Keratinocyte (primary cell): ENCODE data around the gene DIPK1B. TPM values are rescaled to one million over a fixed set of nuclear protein-coding genes. Genes with fewer than 3 reads are reported as not detected.

ENCODE experiments used
- DNase-seq: peaks from one replicate; pipeline ENCODE4 v3.0.0-alpha.2; 2011; ENCODE audit warnings: low read depth, missing footprints, low spot score
- FAIRE-seq: peaks from 2 replicates; lab custom pipeline; 2011; peaks lifted over from hg19 to GRCh38; lab: Jason Lieb, UNC
- H2AFZ ChIP-seq: 2 replicates; pipeline ENCODE4 v1.6.0; 2012; ENCODE audit warnings: low read length, control low read depth, inconsistent platforms; ENCODE audit not compliant: control insufficient read depth
- H3K27ac ChIP-seq: 2 replicates; pipeline ENCODE4 v1.5.1; 2011; ENCODE audit warnings: low read length; ENCODE audit not compliant: control insufficient read depth, insufficient read depth
- H3K27me3 ChIP-seq: 3 replicates; pipeline ENCODE4 v1.6.0; 2011; ENCODE audit warnings: low read length; ENCODE audit not compliant: control insufficient read depth, insufficient read depth; ENCODE audit errors: extremely low read depth
- H3K36me3 ChIP-seq, 2 experiments: 2 replicates in 1 of 2; 3 replicates in 1 of 2; pipeline ENCODE4 v1.5.1; 2011; ENCODE audit warnings: low read length in 2 of 2, mild to moderate bottlenecking in 1 of 2; ENCODE audit not compliant: control insufficient read depth in 2 of 2, insufficient read depth in 2 of 2; ENCODE audit errors: extremely low read depth in 1 of 2
- H3K4me1 ChIP-seq: 3 replicates; pipeline ENCODE4 v1.5.1; 2011; ENCODE audit warnings: low read length; ENCODE audit not compliant: control insufficient read depth, insufficient read depth; ENCODE audit errors: extremely low read depth
- H3K4me2 ChIP-seq: 3 replicates; pipeline ENCODE4 v1.6.0; 2011; ENCODE audit warnings: low read depth, low read length; ENCODE audit not compliant: control insufficient read depth, insufficient read depth; ENCODE audit errors: extremely low read depth
- H3K4me3 ChIP-seq, 3 experiments: fragments of 200-600 bp in 1 of 3; sonication (generic) in 1 of 3; 2 replicates in 2 of 3; 3 replicates in 1 of 3; pipeline ENCODE4 v1.5.1; 2011 to 2016; ENCODE audit warnings: low read length in 3 of 3, mild to moderate bottlenecking in 3 of 3, control low read depth in 2 of 3, inconsistent platforms in 1 of 3, low read depth in 1 of 3, mixed read lengths in 1 of 3, mixed run types in 1 of 3, moderate library complexity in 1 of 3; ENCODE audit not compliant: control insufficient read depth in 2 of 3, insufficient read depth in 2 of 3; ENCODE audit errors: extremely low read depth in 1 of 3
- H3K79me2 ChIP-seq: 2 replicates; pipeline ENCODE4 v1.6.0; 2012; ENCODE audit warnings: low read length; ENCODE audit not compliant: control insufficient read depth, insufficient read depth
- H3K9ac ChIP-seq: 3 replicates; pipeline ENCODE4 v1.6.0; 2011; ENCODE audit warnings: low read length; ENCODE audit not compliant: control insufficient read depth, insufficient read depth; ENCODE audit errors: extremely low read depth
- H3K9me1 ChIP-seq: 3 replicates; pipeline ENCODE4 v1.6.0; 2011; ENCODE audit warnings: low read length; ENCODE audit not compliant: control insufficient read depth, insufficient read depth; ENCODE audit errors: extremely low read depth
- H3K9me3 ChIP-seq: 2 replicates; pipeline ENCODE4 v1.5.1; 2012; ENCODE audit warnings: low read depth, low read length; ENCODE audit not compliant: control insufficient read depth
- H4K20me1 ChIP-seq: 3 replicates; pipeline ENCODE4 v1.6.0; 2011; ENCODE audit warnings: low read length; ENCODE audit not compliant: control insufficient read depth, insufficient read depth; ENCODE audit errors: extremely low read depth
- CTCF ChIP-seq, 3 experiments: IDR thresholded peaks in 1 of 3; conservative IDR thresholded peaks in 1 of 3; optimal IDR thresholded peaks in 1 of 3; 2 replicates in 2 of 3; 3 replicates in 1 of 3; pipeline versions ENCODE3 to v1.5.1; 2011; ENCODE audit warnings: low read length in 3 of 3, mild to moderate bottlenecking in 3 of 3, moderate library complexity in 2 of 3, control low read depth in 1 of 3, inconsistent platforms in 1 of 3; ENCODE audit not compliant: insufficient read depth in 2 of 3; ENCODE audit errors: extremely low read depth in 1 of 3
- EZH2 ChIP-seq: IDR thresholded peaks from one replicate; pipeline ENCODE4 v1.6.1; 2012; ENCODE audit warnings: inconsistent platforms, mild to moderate bottlenecking, low read length, moderate library complexity
- dilution Hi-C: fragments of 300-500 bp; cut with MboI; formaldehyde crosslinking; loops from one replicate; pipeline ENCODE4 v1.7.0; 2020; ENCODE audit warnings: low sequenced_read_pairs; ENCODE audit not compliant: extremely low pct_ligation_motif_present
- polyA plus RNA-seq, 5 experiments: library from polyadenylated mRNA; depleted of rRNA in 3 of 5; stranded (reverse) in 3 of 5; stranded (forward) in 1 of 5; unstranded in 1 of 5; fragments of >200 nt; gene quantifications; 1 replicate in 1 of 5; 2 replicates in 3 of 5; 3 replicates in 1 of 5; pipeline versions ENCODE4 v1.2.1 to v1.2.3, GENCODE V29; 2011 to 2012; ENCODE audit warnings: missing spikeins in 2 of 5, low read depth in 1 of 5, low replicate concordance in 1 of 5

Gene DIPK1B
- polyA plus RNA-seq, 1 donor (not counting 4 experiments of a cell fraction or from before 2014, with no cell fraction given) = not detected

- Histone ChIP-seq H3K79me2 (no peaks in the 10 kb centered on the region), H3K27me3 (peaks cover 54% of the 10 kb centered on the region), H3K9ac (no peak overlapping the region), H3K4me1 (no peaks in the 10 kb centered on the region), H2AFZ (no peak overlapping the region), H3K9me1 (no peaks in the 10 kb centered on the region), H4K20me1 (no peaks in the 10 kb centered on the region), H3K27ac (no peak overlapping the region), H3K9me3 (no peaks in the 10 kb centered on the region), H3K4me3 (no peak overlapping the region), H3K4me2 (no peak overlapping the region), H3K36me3 (no peaks in the 10 kb centered on the region)
- TF ChIP-seq CTCF (optimal IDR thresholded peaks at IDR 0.05 in 1 of 3, IDR thresholded peaks at IDR 0.05 in 1 of 3, conservative IDR thresholded peaks at IDR 0.05 in 1 of 3; ENCODE audit: extremely low read depth in 1 of 3, insufficient read depth in 2 of 3, low read length in 3 of 3) = no peak
- no peak for TF ChIP-seq EZH2
- FAIRE-seq = no peak
- no peak for DNase-seq
- dilution Hi-C loops = no loop called here
Observed at GRCh38 chr9:136740069-136740468, 27.7 kb downstream of the DIPK1B start.

GRCh38 chr9:136740491-136740890 lies 28.1 kb downstream of the DIPK1B start:
- FAIRE-seq (no peak), DNase-seq (no peak)
- Histone ChIP-seq H3K4me1 (no peaks in the 10 kb centered on the region), H3K36me3 (no peaks in the 10 kb centered on the region), H3K9me1 (no peaks in the 10 kb centered on the region), H3K9ac (no peak overlapping the region), H4K20me1 (no peaks in the 10 kb centered on the region), H3K79me2 (no peaks in the 10 kb centered on the region), H3K27ac (no peak overlapping the region), H3K4me3 (no peak overlapping the region), H3K9me3 (no peaks in the 10 kb centered on the region), H2AFZ (no peak overlapping the region), H3K4me2 (no peak overlapping the region), H3K27me3 (peaks cover 55% of the 10 kb centered on the region)
- TF ChIP-seq EZH2 (no peak), CTCF (optimal IDR thresholded peaks at IDR 0.05 in 1 of 3, IDR thresholded peaks at IDR 0.05 in 1 of 3, conservative IDR thresholded peaks at IDR 0.05 in 1 of 3; ENCODE audit: extremely low read depth in 1 of 3, insufficient read depth in 2 of 3, low read length in 3 of 3) (no peak)
- dilution Hi-C loops = no loop called here
